Large intestine (tissue), 3 donors: ENCODE data around the gene GNB5. TPM values are rescaled to one million over a fixed set of nuclear protein-coding genes. Genes with fewer than 3 reads are reported as not detected.

Source experiments
- DNase-seq, 2 donors: peaks; one replicate each; pipeline versions ENCODE4 v3.0.0 to v3.0.0-alpha.2; 2013
- H3K27ac ChIP-seq: one replicate; pipeline ENCODE4 v1.5.1; 2013; ENCODE audit warnings: low read length
- H3K27me3 ChIP-seq: 2 replicates; pipeline ENCODE4 v1.6.1; 2013; ENCODE audit warnings: low read length; ENCODE audit not compliant: control insufficient read depth, insufficient read depth
- H3K36me3 ChIP-seq: 2 replicates; pipeline ENCODE4 v1.6.1; 2013; ENCODE audit warnings: low read length; ENCODE audit not compliant: control insufficient read depth, insufficient read depth
- H3K4me1 ChIP-seq: one replicate; pipeline ENCODE4 v1.6.1; 2013; ENCODE audit warnings: low read length; ENCODE audit not compliant: control insufficient read depth, insufficient read depth
- H3K4me3 ChIP-seq: one replicate; pipeline ENCODE4 v1.5.1; 2013; ENCODE audit warnings: low read length
- H3K9me3 ChIP-seq: one replicate; pipeline ENCODE4 v1.6.1; 2013; ENCODE audit warnings: mild to moderate bottlenecking, low read depth, low read length, moderate library complexity; ENCODE audit not compliant: control insufficient read depth
- WGBS: methylation state at CpG from one replicate; pipeline ENCODE4 v1.1.5; 2013; ENCODE audit warnings: low lambda C conversion rate; ENCODE audit not compliant: insufficient coverage; 5-methylcytosine and 5-hydroxymethylcytosine counted together
- polyA plus RNA-seq: library from polyadenylated mRNA; unstranded; fragments of 120-200 nt; gene quantifications from one replicate; pipeline ENCODE4 v1.2.1, GENCODE V29; 2013

GNB5 gene
- polyA plus RNA-seq, 1 donor, result 7.9 TPM

DNA sequence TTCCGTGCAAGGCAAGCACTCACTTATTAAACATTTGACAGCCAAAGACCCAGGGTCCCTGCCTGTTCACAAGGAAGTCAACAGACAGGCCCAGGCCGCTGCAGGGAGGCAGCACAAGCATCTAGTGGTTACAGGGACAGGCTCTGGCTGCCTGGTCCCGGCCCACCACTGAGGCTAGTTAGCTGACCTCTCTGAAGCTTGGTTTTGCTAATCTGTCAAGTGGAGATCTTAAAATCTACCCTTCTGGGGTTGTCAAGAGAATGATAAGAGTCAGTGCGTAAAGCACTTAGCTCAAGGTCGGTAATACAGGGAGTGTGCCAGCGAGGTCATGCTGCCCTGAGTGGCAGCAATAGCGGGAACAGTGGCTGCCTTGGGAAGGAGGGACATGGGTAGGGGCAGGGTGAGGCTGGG, 6.0 kb downstream of the GNB5 start:
- H3K36me3 ChIP-seq, result no peaks in the 10 kb centered on the region
- peaks cover 13% of the 10 kb centered on the region for H3K4me1 ChIP-seq
- H3K27me3 ChIP-seq, result peaks cover 11% of the 10 kb centered on the region
- no peaks in the 10 kb centered on the region for H3K9me3 ChIP-seq
- no peak overlapping the region for H3K27ac ChIP-seq
- no peak overlapping the region for H3K4me3 ChIP-seq
- DNase-seq, result no peak
- no CpG with 5 or more reads among the region's 7 CpGs for WGBS

DNA sequence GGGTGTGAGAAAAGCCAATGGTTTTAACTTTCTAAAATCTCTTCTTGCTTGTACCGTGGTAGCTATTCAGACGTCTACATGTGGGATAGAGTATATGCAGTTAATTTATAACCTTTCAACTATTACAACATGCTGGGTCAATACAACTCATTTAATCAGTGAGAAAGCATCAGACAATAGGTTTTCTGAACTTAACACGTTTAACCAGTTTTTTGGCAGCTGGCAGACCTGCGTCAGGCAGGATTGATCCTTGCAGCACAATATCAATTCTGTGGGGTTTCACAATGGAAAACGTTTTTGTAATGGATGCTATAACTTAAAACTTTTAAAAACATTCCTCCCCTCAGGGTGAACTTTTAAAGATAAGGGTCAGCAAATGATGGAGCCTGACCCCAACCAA, 6.5 kb downstream of the GNB5 start:
- peaks cover 15% of the 10 kb centered on the region for H3K4me1 ChIP-seq
- WGBS, result 0% methylated on average over 1 of the region's 5 CpGs
- H3K9me3 ChIP-seq, result no peaks in the 10 kb centered on the region
- no peak overlapping the region for H3K4me3 ChIP-seq
- DNase-seq, result peak in 1 of 2 donors; percentile 35
- H3K27me3 ChIP-seq, result peaks cover 14% of the 10 kb centered on the region
- H3K36me3 ChIP-seq, result no peaks in the 10 kb centered on the region
- H3K27ac ChIP-seq, result no peak overlapping the region

DNA sequence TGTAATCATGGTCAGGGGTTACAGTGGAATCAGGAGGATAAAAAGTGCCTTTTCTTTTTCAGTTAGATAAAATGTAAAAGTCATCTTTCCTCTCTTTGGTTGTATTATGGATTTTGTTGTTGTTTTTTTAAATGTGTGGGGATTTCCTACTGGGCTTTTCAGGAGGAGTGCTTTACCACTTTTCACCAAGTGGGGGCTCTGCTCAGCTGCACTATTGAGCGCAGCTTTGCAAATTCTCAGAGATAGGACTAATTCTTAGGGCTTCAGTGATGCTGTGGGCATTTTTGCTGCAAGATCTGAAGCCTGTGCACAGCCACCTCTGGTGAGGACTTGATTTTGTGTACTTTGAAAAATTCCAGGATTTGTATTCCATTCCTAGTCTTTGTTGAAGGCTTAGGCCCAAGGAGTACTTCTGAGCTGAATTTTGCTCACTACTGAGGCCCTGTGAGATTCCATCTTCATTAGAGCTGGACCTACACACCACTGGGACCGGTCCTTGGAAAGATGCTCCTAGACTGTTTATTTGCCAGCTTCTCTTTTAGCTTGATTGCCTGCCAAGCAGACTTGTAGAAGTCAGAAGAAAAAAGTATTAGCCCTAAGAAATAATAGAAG, 7.5 kb downstream of the GNB5 start:
- WGBS, result 80% methylated on average over 1 of the region's 2 CpGs
- Histone ChIP-seq H3K27me3 (peaks cover 18% of the 10 kb centered on the region), H3K36me3 (no peaks in the 10 kb centered on the region), H3K4me1 (peaks cover 19% of the 10 kb centered on the region), H3K9me3 (no peaks in the 10 kb centered on the region), H3K4me3 (no peak overlapping the region), H3K27ac (no peak overlapping the region)
- no peak for DNase-seq

DNA sequence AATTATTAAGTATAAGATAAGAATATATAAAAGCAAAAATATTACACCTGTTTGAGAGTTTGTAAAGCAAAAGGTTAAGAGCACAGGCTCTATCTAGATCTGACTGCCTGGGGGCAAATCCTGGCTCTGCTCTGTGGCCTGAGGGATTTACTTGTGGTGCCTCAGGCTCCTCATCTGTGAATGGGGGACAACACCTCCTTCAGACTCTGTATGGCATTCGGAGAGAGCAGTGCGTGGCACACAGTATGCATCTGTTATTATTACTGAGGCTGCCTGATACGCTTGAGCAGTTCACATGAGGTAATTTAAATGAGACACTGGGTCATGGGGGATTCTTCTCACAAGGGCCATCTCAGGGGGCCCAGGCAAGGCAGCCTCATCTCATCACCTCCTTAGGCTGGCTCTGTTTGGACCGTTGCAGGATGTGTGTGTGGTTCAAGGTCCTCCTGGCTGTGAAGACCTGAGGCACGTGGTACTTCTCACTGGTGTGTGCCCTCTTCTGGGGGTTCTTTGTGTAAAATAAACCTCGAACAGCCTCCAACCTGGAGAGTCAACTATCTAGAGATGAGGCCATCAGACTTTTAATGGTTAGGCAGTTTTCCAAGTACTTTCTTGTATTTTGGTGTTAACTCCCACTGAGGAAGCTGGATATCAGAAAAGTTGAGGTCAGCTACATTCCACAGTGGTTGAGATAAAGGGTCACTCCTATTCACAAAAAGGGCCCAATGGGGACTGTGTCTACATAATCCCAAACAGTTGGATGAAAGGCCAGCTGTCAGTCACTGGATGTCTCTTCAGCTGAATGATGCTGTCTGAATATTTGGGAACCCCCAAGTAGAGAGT, 9.0 kb downstream of the GNB5 start:
- WGBS, result no CpG with 5 or more reads among the region's 6 CpGs
- no peaks in the 10 kb centered on the region for H3K36me3 ChIP-seq
- H3K9me3 ChIP-seq, result no peaks in the 10 kb centered on the region
- H3K27me3 ChIP-seq, result peaks cover 28% of the 10 kb centered on the region
- peaks cover 20% of the 10 kb centered on the region for H3K4me1 ChIP-seq
- no peak overlapping the region for H3K4me3 ChIP-seq
- no peak for DNase-seq
- H3K27ac ChIP-seq, result no peak overlapping the region

- peaks cover 28% of the 10 kb centered on the region for H3K27me3 ChIP-seq
- no peak for DNase-seq
- no peak overlapping the region for H3K4me3 ChIP-seq
- no peaks in the 10 kb centered on the region for H3K36me3 ChIP-seq
- WGBS, result no CpG with 5 or more reads among the region's 10 CpGs
- no peak overlapping the region for H3K27ac ChIP-seq
- H3K4me1 ChIP-seq, result peaks cover 20% of the 10 kb centered on the region
- H3K9me3 ChIP-seq, result no peaks in the 10 kb centered on the region
Observed at GRCh38 chr15:52180851-52181450, 10.2 kb downstream of the GNB5 start.

GRCh38 chr15:52180196-52180835, 10.9 kb downstream of the GNB5 start:
- peak in 1 of 2 donors; percentile 30 for DNase-seq
- H3K27me3 ChIP-seq, result peaks cover 28% of the 10 kb centered on the region
- no peaks in the 10 kb centered on the region for H3K9me3 ChIP-seq
- H3K4me3 ChIP-seq, result peak overlapping the region; percentile 62
- H3K4me1 ChIP-seq, result peaks cover 19% of the 10 kb centered on the region
- peak overlapping the region; percentile 24 for H3K27ac ChIP-seq
- WGBS, result 3% methylated on average over 7 of the region's 31 CpGs
- H3K36me3 ChIP-seq, result no peaks in the 10 kb centered on the region

DNA sequence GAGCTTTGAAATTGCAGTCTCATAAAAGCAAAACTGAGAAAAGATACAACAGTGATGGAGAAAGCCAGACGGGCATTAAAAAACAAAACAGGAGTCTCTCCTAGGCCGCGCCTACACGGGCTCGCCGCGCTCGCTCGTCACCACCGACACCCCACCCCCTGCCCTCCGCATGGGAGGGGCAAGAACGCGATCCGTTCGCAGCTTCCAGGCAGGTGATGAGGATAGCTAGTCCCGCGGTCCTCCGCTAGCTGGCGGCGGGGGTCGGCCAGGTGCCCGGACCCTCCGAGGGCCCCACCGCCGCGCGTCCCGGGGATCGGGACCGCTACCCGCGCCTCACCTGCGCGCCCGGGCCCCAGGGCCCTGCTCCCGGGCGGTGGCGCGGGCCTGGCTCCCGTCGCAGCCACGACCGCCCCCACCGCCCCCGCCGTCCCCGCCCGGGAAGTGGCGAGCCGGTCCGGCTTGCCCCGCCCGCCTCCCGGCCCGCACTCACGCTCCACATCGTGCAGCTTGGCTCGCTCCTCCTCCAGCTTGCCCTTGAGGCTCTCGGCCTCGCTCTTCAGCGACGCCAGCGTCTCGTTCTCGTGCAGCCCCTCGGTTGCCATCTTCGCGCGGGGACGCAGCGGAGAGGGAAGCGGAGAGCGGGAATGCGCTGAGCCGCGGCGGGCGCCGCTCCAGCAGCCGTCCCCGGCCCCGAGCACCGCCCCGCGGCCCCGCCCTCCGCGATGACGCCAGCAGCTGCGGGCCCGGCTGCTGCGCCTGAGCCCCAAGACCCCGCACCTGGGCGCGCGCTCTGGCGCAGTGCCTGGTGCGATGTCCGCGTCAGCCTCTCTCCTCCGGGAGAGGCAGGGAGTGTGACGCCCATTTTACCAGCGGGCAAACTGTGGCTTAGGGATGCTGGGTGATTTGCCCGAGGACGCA, 11.7 kb downstream of the GNB5 start:
- peak; percentile 74 to 81 for DNase-seq
- H3K27me3 ChIP-seq, result peaks cover 28% of the 10 kb centered on the region
- H3K9me3 ChIP-seq, result no peaks in the 10 kb centered on the region
- no peaks in the 10 kb centered on the region for H3K36me3 ChIP-seq
- peak overlapping the region; percentile 24 for H3K27ac ChIP-seq
- H3K4me1 ChIP-seq, result peaks cover 14% of the 10 kb centered on the region
- peak overlapping the region; percentile 62 for H3K4me3 ChIP-seq
- 0% methylated on average over 2 of the region's 105 CpGs for WGBS

DNA sequence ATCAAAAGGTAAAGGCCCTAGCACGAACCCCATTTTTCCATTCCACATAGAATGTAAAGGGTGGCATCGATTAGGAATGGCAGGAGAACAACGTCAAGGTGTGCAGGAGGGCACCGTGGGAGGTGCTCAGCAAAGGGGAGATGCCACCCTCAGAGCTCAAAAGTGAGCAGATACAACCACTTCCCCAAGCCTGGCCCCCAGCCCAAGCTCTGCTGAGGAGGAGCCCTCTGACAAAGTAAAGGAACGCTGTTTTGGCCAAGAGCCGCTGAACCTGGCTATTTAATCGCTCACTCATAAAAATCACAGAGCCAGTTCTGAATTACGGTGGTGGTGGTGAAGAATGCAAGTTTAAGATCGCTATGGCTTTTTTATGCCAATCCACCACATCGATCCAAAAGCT, 12.4 kb downstream of the GNB5 start:
- H3K9me3 ChIP-seq, result no peaks in the 10 kb centered on the region
- H3K27me3 ChIP-seq, result peaks cover 28% of the 10 kb centered on the region
- DNase-seq, result no peak
- no CpG with 5 or more reads among the region's 10 CpGs for WGBS
- peak overlapping the region; percentile 62 for H3K4me3 ChIP-seq
- H3K27ac ChIP-seq, result no peak overlapping the region
- H3K4me1 ChIP-seq, result peaks cover 14% of the 10 kb centered on the region
- H3K36me3 ChIP-seq, result no peaks in the 10 kb centered on the region

- Histone ChIP-seq H3K36me3 (no peaks in the 10 kb centered on the region), H3K4me1 (no peaks in the 10 kb centered on the region), H3K9me3 (no peaks in the 10 kb centered on the region), H3K4me3 (no peak overlapping the region), H3K27me3 (peaks cover 2% of the 10 kb centered on the region), H3K27ac (no peak overlapping the region)
- 42% methylated on average over 2 of the region's 2 CpGs for WGBS
- no peak for DNase-seq
Observed at GRCh38 chr15:52172869-52173268, 18.3 kb downstream of the GNB5 start.
